Spleen (tissue), 11 donors: Measurements from ENCODE around the gene PUS10. TPM values are rescaled to one million over a fixed set of nuclear protein-coding genes. Genes with fewer than 3 reads are reported as not detected.

Experiments
- DNase-seq: peaks from one replicate; pipeline ENCODE4 v3.0.0-alpha.2; 2020
- H3K27ac ChIP-seq, 8 donors: fragments of 200-600 bp; sonication (generic) in 7 of 8; 1 replicate in 4 of 8; 2 replicates in 4 of 8; pipeline versions ENCODE4 v1.5.0 to v1.8.0; 2016 to 2021; ENCODE audit warnings: inconsistent platforms in 4 of 8, mild to moderate bottlenecking in 4 of 8, moderate library complexity in 1 of 8
- H3K27me3 ChIP-seq, 7 donors: fragments of 200-600 bp; sonication (generic) in 6 of 7; replicated peaks in 1 of 7; 1 replicate in 4 of 7; 2 replicates in 3 of 7; pipeline versions ENCODE4 v1.5.0 to v1.8.0; 2016 to 2021; ENCODE audit warnings: inconsistent platforms in 3 of 7, mild to moderate bottlenecking in 1 of 7
- H3K36me3 ChIP-seq, 6 donors: fragments of 200-600 bp; sonication (generic) in 5 of 6; 1 replicate in 4 of 6; 2 replicates in 2 of 6; pipeline versions ENCODE4 v1.5.0 to v1.8.0; 2016 to 2021; ENCODE audit warnings: inconsistent platforms in 2 of 6
- H3K4me1 ChIP-seq, 6 donors: fragments of 200-600 bp; sonication (generic) in 5 of 6; 1 replicate in 3 of 6; 2 replicates in 3 of 6; pipeline versions ENCODE4 v1.5.0 to v1.8.0; 2016 to 2021; ENCODE audit warnings: inconsistent platforms in 3 of 6
- H3K4me3 ChIP-seq, 8 donors: fragments of 200-600 bp; sonication (generic) in 7 of 8; 1 replicate in 4 of 8; 2 replicates in 4 of 8; pipeline versions ENCODE4 v1.5.0 to v1.8.0; 2016 to 2021; ENCODE audit warnings: inconsistent platforms in 4 of 8, mild to moderate bottlenecking in 4 of 8, moderate library complexity in 2 of 8
- H3K9me3 ChIP-seq, 8 donors: fragments of 200-600 bp; sonication (generic) in 7 of 8; 1 replicate in 4 of 8; 2 replicates in 4 of 8; pipeline versions ENCODE4 v1.5.0 to v1.8.0; 2016 to 2021; ENCODE audit warnings: inconsistent platforms in 4 of 8
- CTCF ChIP-seq, 11 experiments: fragments of 200-600 bp in 7 of 11; fragments of 450-650 bp in 4 of 11; sonication (generic) in 4 of 11; IDR thresholded peaks in 8 of 11; conservative IDR thresholded peaks in 3 of 11; 1 replicate in 7 of 11; 2 replicates in 4 of 11; pipeline versions ENCODE4 v1.4.0 to v1.8.0; 2016 to 2021; ENCODE audit warnings: antibody characterized with exemption in 11 of 11, inconsistent platforms in 4 of 11, mild to moderate bottlenecking in 1 of 11
- POLR2A ChIP-seq, 3 donors: fragments of 450-650 bp; IDR thresholded peaks; one replicate each; pipeline ENCODE4 v1.5.1; 2017; ENCODE audit warnings: antibody characterized with exemption in 3 of 3, mild to moderate bottlenecking in 1 of 3
- POLR2AphosphoS5 ChIP-seq, 3 donors: sonication (generic); formaldehyde crosslinking; IDR thresholded peaks; one replicate each; pipeline ENCODE4 v1.5.1; 2017; ENCODE audit warnings: antibody characterized with exemption in 3 of 3
- WGBS, 5 donors: extraction: QIAGEN DNeasy Blood & Tissue Kit in 3 of 5; methylation state at CpG; one replicate each; pipeline versions ENCODE4 v1.1.5 to v1.1.7; 2013 to 2018; 5-methylcytosine and 5-hydroxymethylcytosine counted together
- intact Hi-C: fragments of 100-400 bp; cut with DNase I; formaldehyde crosslinking; loops from one replicate; pipeline ENCODE4 v1.15.0; 2023; ENCODE audit warnings: low total_unique reads
- polyA plus RNA-seq, 3 donors: library from polyadenylated mRNA; stranded (reverse); fragments of 200-250 nt; gene quantifications; one replicate each; pipeline ENCODE4 v1.2.1, GENCODE V29; 2013
- small RNA-seq, 4 donors: library from RNA; depleted of rRNA; stranded (forward); fragments of <200 nt; gene quantifications; one replicate each; pipeline ENCODE3, GENCODE V24; 2016
- total RNA-seq, 7 donors: library from RNA; depleted of rRNA in 3 of 7; stranded (reverse); fragments of >200 nt in 3 of 7; fragmentation: NEBNext Ultra II Directional in 4 of 7; extraction: Animal tissue kit (Norgen Biotek cat#: 25700) in 4 of 7; gene quantifications; one replicate each; pipeline versions ENCODE4 v1.1.0 to v1.2.1, GENCODE V29; 2016 to 2021
- donor health status: healthy with polysubstance abuse.
- donor health status: DM: no; HTN: no; CAD: no; lungs with moderate emphysema.
- donor health status: DM: no; HTN: no; CAD: no.
- donor health status: Bipolar disorder and iron deficiency.
- donor health status: healthy.
- donor health status: DM: no; HTN: no; CAD: no.
- donor health status: DM: yes; HTN: yes; CAD: no.

Gene PUS10
- total and polyA plus RNA-seq, 10 donors: 3.5 to 12.6 (median 6.4) TPM

- Histone ChIP-seq H3K27me3 (no peaks in the 10 kb centered on the region), H3K4me3 (no peak overlapping the region), H3K36me3 (peaks cover 0 to 100% (median 81%) of the 10 kb centered on the region in 6 donors), H3K9me3 (no peaks in the 10 kb centered on the region), H3K27ac (peak overlapping the region in 3 of 8 donors; percentile 3 to 61 (median 32)), H3K4me1 (peaks cover 3 to 28% (median 13%) of the 10 kb centered on the region in 6 donors)
- WGBS, 5 donors: 86 to 97% (median 90%) methylated on average over 1 of the region's 1 CpG
- no peak for DNase-seq
- TF ChIP-seq POLR2A (IDR thresholded peaks at IDR 0.05) (no peak), CTCF (IDR thresholded peaks at IDR 0.05 in 8 of 11, conservative IDR thresholded peaks at IDR 0.05 in 3 of 11) (no peak), POLR2AphosphoS5 (IDR thresholded peaks at IDR 0.05) (no peak)
- intact Hi-C loops: no loop called here
Measured at GRCh38 chr2:60899892-60900249, 118.2 kb downstream of the PUS10 start.

- Histone ChIP-seq H3K27me3 (no peaks in the 10 kb centered on the region), H3K9me3 (no peaks in the 10 kb centered on the region), H3K36me3 (peaks cover 0 to 100% (median 82%) of the 10 kb centered on the region in 6 donors), H3K4me1 (peaks cover 3 to 28% (median 13%) of the 10 kb centered on the region in 6 donors), H3K27ac (peak overlapping the region in 3 of 8 donors; percentile 3 to 61 (median 32)), H3K4me3 (no peak overlapping the region)
- WGBS, 5 donors: 69 to 72% (median 70%) methylated on average over 6 of the region's 6 CpGs
- DNase-seq: no peak
- intact Hi-C loops: no loop called here
- no peak for TF ChIP-seq CTCF (IDR thresholded peaks at IDR 0.05 in 8 of 11, conservative IDR thresholded peaks at IDR 0.05 in 3 of 11)
- no peak for TF ChIP-seq POLR2A (IDR thresholded peaks at IDR 0.05)
- TF ChIP-seq POLR2AphosphoS5 (IDR thresholded peaks at IDR 0.05): peak in 1 of 3 donors; percentile 38
Measured at GRCh38 chr2:60899230-60899891, 118.7 kb downstream of the PUS10 start.

GRCh38 chr2:60898567-60898966 is 119.5 kb downstream of the PUS10 start:
- intact Hi-C loops: no loop called here
- Histone ChIP-seq H3K9me3 (no peaks in the 10 kb centered on the region), H3K36me3 (peaks cover 0 to 100% (median 78%) of the 10 kb centered on the region in 6 donors), H3K27me3 (no peaks in the 10 kb centered on the region), H3K4me3 (no peak overlapping the region), H3K27ac (peak overlapping the region in 1 of 8 donors; percentile 61), H3K4me1 (peaks cover 3 to 31% (median 14%) of the 10 kb centered on the region in 6 donors)
- 90 to 100% (median 97%) methylated on average over 1 of the region's 1 CpG for WGBS, 5 donors
- no peak for DNase-seq
- TF ChIP-seq POLR2A (IDR thresholded peaks at IDR 0.05) (no peak), POLR2AphosphoS5 (IDR thresholded peaks at IDR 0.05) (no peak), CTCF (IDR thresholded peaks at IDR 0.05 in 8 of 11, conservative IDR thresholded peaks at IDR 0.05 in 3 of 11) (no peak)

Small RNA genes within 50 kb of the gene (small RNA-seq; reads per million reads assigned to genes)
- gene RNA5SP95 (0 reads per million in 4 donors), gene RNU4-51P (0 reads per million in 4 donors)

Other genes with a start within 250 kb of the PUS10 start
- 10 to 100 TPM; 53.4 to 68.8 (median 56.2) TPM for gene REL, start 136.7 kb downstream of the PUS10 start, total RNA-seq
- 1 to 10 TPM; 1.3 to 4.7 (median 1.5) TPM for gene REL, start 136.7 kb downstream of the PUS10 start, polyA plus RNA-seq
- gene PEX13, start 535 bp downstream of the PUS10 start, total RNA-seq: 10 to 100 TPM; 15.0 to 28.4 (median 20.6) TPM
- 1 to 10 TPM; 4.5 to 6.4 (median 6.1) TPM for gene PEX13, start 535 bp downstream of the PUS10 start, polyA plus RNA-seq
- gene SANBR, start 47.6 kb upstream of the PUS10 start, total RNA-seq: 10 to 100 TPM in 3 of 7 donors, 1 to 10 TPM in 4; 4.4 to 11.1 (median 9.4) TPM
- 1 to 10 TPM; 1.4 to 2.7 (median 1.5) TPM for gene SANBR, start 47.6 kb upstream of the PUS10 start, polyA plus RNA-seq
- 10 to 100 TPM in 6 of 7 donors, 1 to 10 TPM in 1; 9.4 to 34.9 (median 19.4) TPM for gene C2orf74, start 143.9 kb upstream of the PUS10 start, total RNA-seq
- gene C2orf74, start 143.9 kb upstream of the PUS10 start, polyA plus RNA-seq: 10 to 100 TPM; 20.5 to 36.7 (median 33.7) TPM